ENCODE data around the gene PFKL.

Gene PFKL

GRCh38 chr21:44371596-44371995, 71.7 kb downstream of the PFKL start:
- TF ChIP-seq TAF1 (IDR thresholded peaks at IDR 0.05; ENCODE audit: borderline replicate concordance, insufficient read depth, low read length) = no peak
- TF ChIP-seq SIN3A (IDR thresholded peaks at IDR 0.05; ENCODE audit: borderline replicate concordance, insufficient read depth, low read length) = no peak
- TF ChIP-seq REST (IDR thresholded peaks at IDR 0.05; ENCODE audit: insufficient read depth in 1 of 2, low read depth in 2 of 2, low read length in 2 of 2) = no peak
- TF ChIP-seq POLR2AphosphoS5 (IDR thresholded peaks at IDR 0.05; ENCODE audit: low read depth, low read length) = no peak
- no peak for TF ChIP-seq FOXP2 (optimal IDR thresholded peaks at IDR 0.05; ENCODE audit: borderline replicate concordance, extremely low read depth, extremely low read length, insufficient read depth)

- TF ChIP-seq POLR2AphosphoS5 (IDR thresholded peaks at IDR 0.05; ENCODE audit: low read depth, low read length) (no peak), SIN3A (IDR thresholded peaks at IDR 0.05; ENCODE audit: borderline replicate concordance, insufficient read depth, low read length) (no peak), REST (IDR thresholded peaks at IDR 0.05; ENCODE audit: insufficient read depth in 1 of 2, low read depth in 2 of 2, low read length in 2 of 2) (no peak), FOXP2 (optimal IDR thresholded peaks at IDR 0.05; ENCODE audit: borderline replicate concordance, extremely low read depth, extremely low read length, insufficient read depth) (no peak), TAF1 (IDR thresholded peaks at IDR 0.05; ENCODE audit: borderline replicate concordance, insufficient read depth, low read length) (no peak)
Observed at GRCh38 chr21:44372616-44373015, 72.8 kb downstream of the PFKL start.

- TF ChIP-seq TAF1 (IDR thresholded peaks at IDR 0.05; ENCODE audit: borderline replicate concordance, insufficient read depth, low read length) = no peak
- no peak for TF ChIP-seq REST (IDR thresholded peaks at IDR 0.05; ENCODE audit: insufficient read depth in 1 of 2, low read depth in 2 of 2, low read length in 2 of 2)
- no peak for TF ChIP-seq POLR2AphosphoS5 (IDR thresholded peaks at IDR 0.05; ENCODE audit: low read depth, low read length)
Observed at GRCh38 chr21:44374601-44375280, 74.9 kb downstream of the PFKL start.

- no peak for TF ChIP-seq SIN3A (IDR thresholded peaks at IDR 0.05; ENCODE audit: borderline replicate concordance, insufficient read depth, low read length)
- no peak for TF ChIP-seq POLR2AphosphoS5 (IDR thresholded peaks at IDR 0.05; ENCODE audit: low read depth, low read length)
- TF ChIP-seq REST (IDR thresholded peaks at IDR 0.05; ENCODE audit: insufficient read depth in 1 of 2, low read depth in 2 of 2, low read length in 2 of 2) = no peak
- no peak for TF ChIP-seq TAF1 (IDR thresholded peaks at IDR 0.05; ENCODE audit: borderline replicate concordance, insufficient read depth, low read length)
- TF ChIP-seq FOXP2 (optimal IDR thresholded peaks at IDR 0.05; ENCODE audit: borderline replicate concordance, extremely low read depth, extremely low read length, insufficient read depth) = no peak
Observed at GRCh38 chr21:44375281-44375651, 75.4 kb downstream of the PFKL start.

GRCh38 chr21:44375761-44376241, 75.9 kb downstream of the PFKL start:
- TF ChIP-seq POLR2AphosphoS5 (IDR thresholded peaks at IDR 0.05; ENCODE audit: low read depth, low read length) (no peak), SIN3A (IDR thresholded peaks at IDR 0.05; ENCODE audit: borderline replicate concordance, insufficient read depth, low read length) (no peak), TAF1 (IDR thresholded peaks at IDR 0.05; ENCODE audit: borderline replicate concordance, insufficient read depth, low read length) (no peak), REST (IDR thresholded peaks at IDR 0.05; ENCODE audit: insufficient read depth in 1 of 2, low read depth in 2 of 2, low read length in 2 of 2) (no peak), FOXP2 (optimal IDR thresholded peaks at IDR 0.05; ENCODE audit: borderline replicate concordance, extremely low read depth, extremely low read length, insufficient read depth) (no peak)
